ENCODE results near the gene SLX9. TPM values are rescaled to one million over a fixed set of nuclear protein-coding genes. Genes with fewer than 3 reads are reported as not detected.

Gene SLX9
- total RNA-seq, 2 experiments from 2014 or later = 18.6 to 61.6 TPM

- H2AFZ ChIP-seq (ENCODE audit: low read length) = no peak overlapping the region
- intact Hi-C loops (cut with micrococcal nuclease; ENCODE audit: unreplicated experiment) = no loop called here
- DNase-seq (ENCODE audit: low spot score) = no peak
- H3K36me3 ChIP-seq (ENCODE audit: insufficient read depth, low read length) = peaks cover 41% of the 10 kb centered on the region
- H3K27ac ChIP-seq (ENCODE audit: low read depth, low read length, poor library complexity, severe bottlenecking) = no peak overlapping the region
- ChIA-PET POLR2A (no interaction called here), CTCF (ENCODE audit: unreplicated experiment) (no interaction called here)
- H3K79me2 ChIP-seq (ENCODE audit: insufficient read depth, low read depth, low read length) = no peaks in the 10 kb centered on the region
- no peaks in the 10 kb centered on the region for H3K9me3 ChIP-seq (ENCODE audit: low read length)
- H3K4me3 ChIP-seq (ENCODE audit: low read depth, low read length, poor library complexity, severe bottlenecking) = no peak overlapping the region
- no peaks in the 10 kb centered on the region for H3K9me2 ChIP-seq (ENCODE audit: insufficient read depth, low read length)
- no TSS peak for BruUV-seq (replicated peaks)
- H4K20me1 ChIP-seq (ENCODE audit: insufficient read depth, low read length) = no peaks in the 10 kb centered on the region
- TF ChIP-seq EZH2phosphoT487 (IDR thresholded peaks at IDR 0.05; ENCODE audit: borderline replicate concordance, low read depth, low read length) (no peak), CTCF (conservative IDR thresholded peaks at IDR 0.05; ENCODE audit: low read length) (no peak)
- H3K4me1 ChIP-seq (ENCODE audit: insufficient read depth, low read length, poor library complexity, severe bottlenecking) = no peaks in the 10 kb centered on the region
- H3K4me2 ChIP-seq (ENCODE audit: low read length) = no peak overlapping the region
These were observed 31.2 kb downstream of the SLX9 start for GRCh38 chr21:44970766-44971671.

- TF ChIP-seq CTCF (conservative IDR thresholded peaks at IDR 0.05; ENCODE audit: low read length) (no peak), EZH2phosphoT487 (IDR thresholded peaks at IDR 0.05; ENCODE audit: borderline replicate concordance, low read depth, low read length) (no peak)
- Histone ChIP-seq H3K4me2 (ENCODE audit: low read length) (no peak overlapping the region), H2AFZ (ENCODE audit: low read length) (no peak overlapping the region), H4K20me1 (ENCODE audit: insufficient read depth, low read length) (no peaks in the 10 kb centered on the region), H3K9me3 (ENCODE audit: low read length) (no peaks in the 10 kb centered on the region), H3K27ac (ENCODE audit: low read depth, low read length, poor library complexity, severe bottlenecking) (no peak overlapping the region), H3K4me3 (ENCODE audit: low read depth, low read length, poor library complexity, severe bottlenecking) (no peak overlapping the region), H3K36me3 (ENCODE audit: insufficient read depth, low read length) (peaks cover 41% of the 10 kb centered on the region), H3K79me2 (ENCODE audit: insufficient read depth, low read depth, low read length) (no peaks in the 10 kb centered on the region), H3K9me2 (ENCODE audit: insufficient read depth, low read length) (no peaks in the 10 kb centered on the region), H3K4me1 (ENCODE audit: insufficient read depth, low read length, poor library complexity, severe bottlenecking) (no peaks in the 10 kb centered on the region)
- ChIA-PET POLR2A (no interaction called here), CTCF (ENCODE audit: unreplicated experiment) (no interaction called here)
- no peak for DNase-seq (ENCODE audit: low spot score)
- no TSS peak for BruUV-seq (replicated peaks)
- intact Hi-C loops (cut with micrococcal nuclease; ENCODE audit: unreplicated experiment) = no loop called here
These were observed 31.8 kb downstream of the SLX9 start for GRCh38 chr21:44971672-44971995.

- Histone ChIP-seq H3K27ac (ENCODE audit: low read depth, low read length, poor library complexity, severe bottlenecking) (no peak overlapping the region), H3K9me3 (ENCODE audit: low read length) (no peaks in the 10 kb centered on the region), H4K20me1 (ENCODE audit: insufficient read depth, low read length) (no peaks in the 10 kb centered on the region), H3K4me2 (ENCODE audit: low read length) (no peak overlapping the region), H2AFZ (ENCODE audit: low read length) (no peak overlapping the region), H3K9me2 (ENCODE audit: insufficient read depth, low read length) (no peaks in the 10 kb centered on the region), H3K79me2 (ENCODE audit: insufficient read depth, low read depth, low read length) (no peaks in the 10 kb centered on the region), H3K4me3 (ENCODE audit: low read depth, low read length, poor library complexity, severe bottlenecking) (no peak overlapping the region), H3K36me3 (ENCODE audit: insufficient read depth, low read length) (peaks cover 37% of the 10 kb centered on the region), H3K4me1 (ENCODE audit: insufficient read depth, low read length, poor library complexity, severe bottlenecking) (no peaks in the 10 kb centered on the region)
- no peak for DNase-seq (ENCODE audit: low spot score)
- peak; percentile 45; the same call in 1 of the 2 replicates for TF ChIP-seq CTCF (conservative IDR thresholded peaks at IDR 0.05; ENCODE audit: low read length)
- no peak for TF ChIP-seq EZH2phosphoT487 (IDR thresholded peaks at IDR 0.05; ENCODE audit: borderline replicate concordance, low read depth, low read length)
- BruUV-seq (replicated peaks) = no TSS peak
- intact Hi-C loops (cut with micrococcal nuclease; ENCODE audit: unreplicated experiment) = no loop called here
- CTCF ChIA-PET (ENCODE audit: unreplicated experiment) = no interaction called here
- POLR2A ChIA-PET = no interaction called here
These were observed 32.5 kb downstream of the SLX9 start for GRCh38 chr21:44972301-44972814.
